Activated CD8-positive, alpha-beta memory T cell treated with anti-CD3 and anti-CD28 coated beads for 36 hours (primary cell): ENCODE results near the gene FAU. TPM values are rescaled to one million over a fixed set of nuclear protein-coding genes. Genes with fewer than 3 reads are reported as not detected.

Source experiments
- CTCF ChIA-PET: fragments of 350-600 bp; sonication (Branson Sonifier 250); formaldehyde crosslinking; loops from one replicate; lab custom pipeline; 2021; ENCODE audit warnings: antibody characterized with exemption; lab: Charles Lee
- POLR2A ChIA-PET: fragments of 350-600 bp; sonication (Branson Sonifier 250); formaldehyde crosslinking; loops from one replicate; lab custom pipeline; 2021; ENCODE audit warnings: antibody characterized with exemption; lab: Charles Lee
- total RNA-seq, 2 experiments: library from RNA; stranded (reverse); gene quantifications; one replicate each; pipeline ENCODE4 v1.2.3, GENCODE V29; 2021

Gene FAU
- total RNA-seq, 2 experiments from 2014 or later = 1,009 to 1,011 TPM

DNA sequence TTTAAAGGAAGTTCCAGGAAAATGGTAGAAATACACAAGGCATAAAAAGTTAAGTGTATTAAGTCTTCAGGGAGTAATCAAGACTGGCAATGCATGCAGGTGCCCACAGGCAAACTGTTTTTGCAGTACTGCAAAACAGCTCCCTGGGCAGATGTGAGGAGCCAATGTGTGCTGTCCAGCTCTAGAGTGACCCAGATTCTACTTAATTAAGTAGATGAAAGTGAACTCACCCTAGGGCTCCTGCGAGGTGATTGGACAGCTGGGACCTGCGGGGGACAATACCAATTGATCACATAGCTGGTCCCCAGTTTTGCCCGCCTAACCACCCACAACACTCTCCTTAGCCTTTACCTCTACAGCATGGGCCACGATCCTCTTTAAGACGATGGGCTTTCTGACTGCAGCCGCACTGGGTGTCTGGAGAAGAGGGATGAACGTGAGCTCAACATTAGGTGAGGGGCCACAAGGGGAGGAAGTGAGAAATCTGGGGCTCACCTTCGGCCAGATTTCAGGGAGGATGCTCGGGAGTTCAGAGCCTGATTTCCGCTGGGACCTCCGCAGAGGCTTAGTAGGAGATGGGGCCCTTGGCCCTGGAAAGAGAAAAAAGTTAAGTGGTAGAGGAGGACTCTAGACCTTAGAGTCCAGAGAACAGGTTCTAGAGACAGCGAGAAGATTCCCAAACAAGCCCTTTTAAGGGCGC is 38.6 kb downstream of the FAU start:
- CTCF ChIA-PET = interaction anchor here (0.6 to 1.2 kb wide), 3 partner anchors 28 to 238 kb away, joined by 3 read pairs; partner anchors contain the start of gene TM7SF2
- POLR2A ChIA-PET = interaction anchor here (0.6 to 1.9 kb wide), 7 partner anchors 11 to 69 kb away, joined by 3 to 8 read pairs (median 3); partner anchors contain the start of genes ARL2, FAU, MRPL49 and VPS51

- ChIA-PET CTCF (interaction anchor here (0.7 to 1.9 kb wide), 3 partner anchors 15 to 155 kb away, joined by 3 to 5 read pairs (median 3); partner anchors contain the start of gene ARL2), POLR2A (interaction anchor here (0.6 kb wide), 1 partner anchor 16 kb away, joined by 5 read pairs; no protein-coding TSS in a partner anchor)
Measured at GRCh38 chr11:65078786-65079342, 43.1 kb downstream of the FAU start.

DNA sequence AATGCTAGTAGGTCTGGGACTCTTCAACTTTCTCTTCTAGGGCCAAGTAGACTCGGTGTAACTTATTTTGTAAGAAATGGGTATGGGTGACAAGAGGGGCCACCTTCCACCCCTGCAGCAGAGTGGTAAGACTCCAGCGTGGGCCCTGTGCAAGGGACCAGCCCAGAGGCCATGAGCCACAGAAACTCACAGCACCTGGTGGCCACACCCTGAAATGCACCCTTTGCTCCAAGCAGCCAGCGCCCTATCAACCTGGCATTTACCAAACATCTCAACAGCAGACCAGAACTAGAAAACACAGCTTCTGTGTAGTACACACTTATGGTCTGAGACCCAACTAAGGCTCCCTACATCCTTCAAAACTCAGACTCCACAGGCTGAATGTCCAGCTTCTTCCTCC is 43.8 kb downstream of the FAU start:
- CTCF ChIA-PET = interaction anchor here (1.7 to 1.9 kb wide), 2 partner anchors 15 to 64 kb away, joined by 3 to 5 read pairs; partner anchors contain the start of gene ARL2
- POLR2A ChIA-PET = no interaction called here

DNA sequence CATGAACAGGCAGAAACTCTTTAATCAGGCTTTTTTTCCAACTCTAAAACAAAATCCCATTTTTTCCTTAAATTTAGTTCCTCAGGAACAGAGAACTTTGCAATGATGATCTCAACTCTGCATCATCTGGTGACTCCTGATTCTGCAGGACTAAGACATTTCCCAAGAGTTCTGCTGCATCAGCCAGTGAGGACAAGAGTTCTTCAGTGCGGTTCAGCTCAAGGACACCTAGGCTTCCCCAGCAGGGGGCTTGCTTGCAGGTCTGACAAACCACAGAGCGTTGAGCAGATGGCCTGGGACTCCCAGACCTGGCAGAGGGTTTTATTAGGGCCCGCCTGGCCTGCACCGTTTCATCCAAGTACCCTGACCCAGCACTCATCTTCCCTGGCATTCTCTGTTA is 44.5 kb downstream of the FAU start:
- POLR2A ChIA-PET = interaction anchor here (1.1 kb wide), 1 partner anchor 32 kb away, joined by 3 read pairs; no protein-coding TSS in a partner anchor

GRCh38 chr11:65072631-65072966 is 49.3 kb downstream of the FAU start:
- ChIA-PET POLR2A (no interaction called here), CTCF (interaction anchor here (0.7 kb wide), 1 partner anchor 124 kb away, joined by 3 read pairs; no protein-coding TSS in a partner anchor)

More for the DNA sequence above, 44.5 kb downstream of the FAU start:
- CTCF ChIA-PET = interaction anchor here (0.6 to 1.9 kb wide), 2 partner anchors 14 to 45 kb away, joined by 3 read pairs; no protein-coding TSS in a partner anchor

DNA sequence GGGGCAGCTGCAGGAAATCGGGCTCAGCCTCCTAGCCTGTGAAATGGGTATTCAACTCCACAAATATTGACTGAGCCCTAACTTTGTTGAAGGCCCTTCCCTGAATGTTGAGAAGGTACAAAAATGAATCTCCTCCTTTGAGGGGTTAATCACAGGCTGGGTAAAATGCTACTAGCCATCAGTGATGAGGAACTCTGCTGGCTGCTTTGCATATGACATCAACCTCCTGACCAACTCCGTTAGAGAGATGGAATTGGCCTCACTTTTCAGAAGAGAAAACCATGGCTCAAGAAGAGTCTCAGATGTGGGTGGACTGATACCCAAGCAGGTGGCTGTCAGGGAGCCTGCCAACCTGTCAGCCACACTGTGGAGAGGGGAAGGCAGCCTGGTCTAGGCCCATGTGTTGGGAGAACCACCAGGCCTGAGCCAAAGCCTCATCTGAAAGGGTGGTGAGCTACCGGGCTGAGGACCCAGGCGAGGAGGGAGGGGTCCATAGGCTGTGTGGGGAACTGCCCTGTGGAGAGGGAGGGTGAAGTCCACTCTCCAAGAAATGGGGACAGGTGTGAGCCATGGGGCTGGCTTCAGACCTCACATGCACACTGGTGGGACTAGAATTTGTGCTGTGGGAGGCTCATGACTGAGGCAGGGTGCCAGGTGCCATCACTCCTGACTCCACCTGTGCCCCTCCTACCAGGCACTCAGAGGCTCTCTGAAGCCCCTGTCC is 49.9 kb downstream of the FAU start:
- CTCF ChIA-PET = no interaction called here
- POLR2A ChIA-PET = interaction anchor here (1.2 kb wide), 1 partner anchor 11 kb away, joined by 3 read pairs; the partner anchor contains the start of gene CDCA5

Other genes starting within 250 kb of the FAU start
- gene EHD1, start 243.5 kb downstream of the FAU start, total RNA-seq = 10 to 100 TPM; 82.2 to 85.8 TPM
- 10 to 100 TPM; 21.7 to 22.6 TPM for gene ATG2A, start 204.9 kb downstream of the FAU start, total RNA-seq
- 10 to 100 TPM; 11.3 to 11.5 TPM for gene PPP2R5B, start 197.4 kb downstream of the FAU start, total RNA-seq
- gene GPHA2, start 186.2 kb downstream of the FAU start, total RNA-seq = not detected
- gene MAJIN, start 150.0 kb downstream of the FAU start, total RNA-seq = not detected
- not detected for gene BATF2, start 125.2 kb downstream of the FAU start, total RNA-seq
- 100 to 1,000 TPM; 134 to 138 TPM for gene ARL2, start 108.0 kb downstream of the FAU start, total RNA-seq
- gene SNX15, start 94.7 kb downstream of the FAU start, total RNA-seq = 10 to 100 TPM; 13.7 to 15.2 TPM
- gene SAC3D1, start 80.9 kb downstream of the FAU start, total RNA-seq = 10 to 100 TPM; 18.3 to 20.5 TPM
- gene NAALADL1, start 63.6 kb downstream of the FAU start, total RNA-seq = 10 to 100 TPM; 10.3 to 11.2 TPM
- gene CDCA5, start 38.1 kb downstream of the FAU start, total RNA-seq = 100 to 1,000 TPM; 108 TPM
- 10 to 100 TPM; 27.5 to 30.2 TPM for gene ZFPL1, start 37.9 kb downstream of the FAU start, total RNA-seq
- gene VPS51, start 25.9 kb downstream of the FAU start, total RNA-seq = 100 to 1,000 TPM in 1 of 2 experiments, 10 to 100 TPM in 1; 99.2 to 104 TPM
- 10 to 100 TPM; 18.0 to 18.2 TPM for gene TM7SF2, start 10.3 kb downstream of the FAU start, total RNA-seq
- gene ZNHIT2, start 4.4 kb downstream of the FAU start, total RNA-seq = 10 to 100 TPM; 16.5 to 18.2 TPM
- 100 to 1,000 TPM; 108 TPM for gene MRPL49, start 187 bp upstream of the FAU start, total RNA-seq
- gene SYVN1, start 12.4 kb upstream of the FAU start, total RNA-seq = 10 to 100 TPM; 33.8 to 36.6 TPM
- not detected for gene SPDYC, start 48.1 kb upstream of the FAU start, total RNA-seq
- gene CAPN1, start 59.8 kb upstream of the FAU start, total RNA-seq = 10 to 100 TPM; 75.6 to 79.1 TPM
- gene POLA2, start 139.8 kb upstream of the FAU start, total RNA-seq = 10 to 100 TPM; 73.8 to 80.7 TPM
- gene CDC42EP2, start 192.7 kb upstream of the FAU start, total RNA-seq = under 1 TPM; 0.78 to 0.82 TPM
- 10 to 100 TPM; 52.3 to 60.1 TPM for gene DPF2, start 211.7 kb upstream of the FAU start, total RNA-seq
- gene TIGD3, start 232.6 kb upstream of the FAU start, total RNA-seq = under 1 TPM; 0.65 TPM